AG20443 (cell line): ENCODE results near the gene USP38.
"Not testable (repeated sequence)": the region's sequence is repeated elsewhere in the genome, so short reads cannot be mapped to it uniquely, and the experiment has no call there.

ENCODE experiments used
- DNase-seq: peaks from one replicate; pipeline ENCODE4 v3.0.0; 2012; ENCODE audit warnings: low spot score, mixed read lengths

The USP38 gene

GRCh38 chr4:143184503-143185252, at the start of gene USP38:
TSS of gene USP38 (plus strand) at chr4:143184917. CDS start at chr4:143185451, 534 bp downstream.
- peak; percentile 92 for DNase-seq

- no peak for DNase-seq
Measured at GRCh38 chr4:143135358-143135757, 49.4 kb upstream of the USP38 start.

- DNase-seq, result no peak
Measured at GRCh38 chr4:143140696-143141095, 44.0 kb upstream of the USP38 start.

GRCh38 chr4:143148521-143148920, 36.2 kb upstream of the USP38 start:
- DNase-seq, result no peak

- no peak for DNase-seq
Measured at GRCh38 chr4:143156853-143157252, 27.9 kb upstream of the USP38 start.

- no peak for DNase-seq
Measured at GRCh38 chr4:143163614-143164013, 21.1 kb upstream of the USP38 start.

- DNase-seq, result not testable (repeated sequence)
Measured at GRCh38 chr4:143166722-143167121, 18.0 kb upstream of the USP38 start.

- DNase-seq, result no peak
Measured at GRCh38 chr4:143178923-143179322, 5.8 kb upstream of the USP38 start.

- no peak for DNase-seq
Measured at GRCh38 chr4:143183513-143184216, 1.1 kb upstream of the USP38 start.

GRCh38 chr4:143184217-143184502, 557 bp upstream of the USP38 start:
- no peak for DNase-seq

- DNase-seq, result no peak
Measured at GRCh38 chr4:143185253-143186107, 763 bp downstream of the USP38 start.

- DNase-seq, result no peak
Measured at GRCh38 chr4:143186212-143186611, 1.5 kb downstream of the USP38 start.

- DNase-seq, result no peak
Measured at GRCh38 chr4:143186649-143187048, 1.9 kb downstream of the USP38 start.

- no peak for DNase-seq
Measured at GRCh38 chr4:143188136-143189088, 3.7 kb downstream of the USP38 start.

GRCh38 chr4:143189528-143189927, 4.8 kb downstream of the USP38 start:
- no peak for DNase-seq

- DNase-seq, result no peak
Measured at GRCh38 chr4:143195581-143195980, 10.9 kb downstream of the USP38 start.

- DNase-seq, result no peak
Measured at GRCh38 chr4:143196323-143196722, 11.6 kb downstream of the USP38 start.

GRCh38 chr4:143199503-143199902, 14.8 kb downstream of the USP38 start:
- DNase-seq, result no peak

GRCh38 chr4:143202824-143203223, 18.1 kb downstream of the USP38 start:
- DNase-seq, result no peak

GRCh38 chr4:143203577-143203976, 18.9 kb downstream of the USP38 start:
- no peak for DNase-seq

- peak; percentile 22 for DNase-seq
Measured at GRCh38 chr4:143207555-143207954, 22.8 kb downstream of the USP38 start.

- DNase-seq, result no peak
Measured at GRCh38 chr4:143212566-143212965, 27.8 kb downstream of the USP38 start.
